Keratinocyte (primary cell): ENCODE results near the gene IQSEC2. TPM values are rescaled to one million over a fixed set of nuclear protein-coding genes. Genes with fewer than 3 reads are reported as not detected.

Source experiments
- DNase-seq: peaks from one replicate; pipeline ENCODE4 v3.0.0-alpha.2; 2011; ENCODE audit warnings: low read depth, missing footprints, low spot score
- FAIRE-seq: peaks from 2 replicates; lab custom pipeline; 2011; peaks lifted over from hg19 to GRCh38; lab: Jason Lieb, UNC
- H2AFZ ChIP-seq: 2 replicates; pipeline ENCODE4 v1.6.0; 2012; ENCODE audit warnings: low read length, control low read depth, inconsistent platforms; ENCODE audit not compliant: control insufficient read depth
- H3K27ac ChIP-seq: 2 replicates; pipeline ENCODE4 v1.5.1; 2011; ENCODE audit warnings: low read length; ENCODE audit not compliant: control insufficient read depth, insufficient read depth
- H3K27me3 ChIP-seq: 3 replicates; pipeline ENCODE4 v1.6.0; 2011; ENCODE audit warnings: low read length; ENCODE audit not compliant: control insufficient read depth, insufficient read depth; ENCODE audit errors: extremely low read depth
- H3K36me3 ChIP-seq, 2 experiments: 2 replicates in 1 of 2; 3 replicates in 1 of 2; pipeline ENCODE4 v1.5.1; 2011; ENCODE audit warnings: low read length in 2 of 2, mild to moderate bottlenecking in 1 of 2; ENCODE audit not compliant: control insufficient read depth in 2 of 2, insufficient read depth in 2 of 2; ENCODE audit errors: extremely low read depth in 1 of 2
- H3K4me1 ChIP-seq: 3 replicates; pipeline ENCODE4 v1.5.1; 2011; ENCODE audit warnings: low read length; ENCODE audit not compliant: control insufficient read depth, insufficient read depth; ENCODE audit errors: extremely low read depth
- H3K4me2 ChIP-seq: 3 replicates; pipeline ENCODE4 v1.6.0; 2011; ENCODE audit warnings: low read depth, low read length; ENCODE audit not compliant: control insufficient read depth, insufficient read depth; ENCODE audit errors: extremely low read depth
- H3K4me3 ChIP-seq, 3 experiments: fragments of 200-600 bp in 1 of 3; sonication (generic) in 1 of 3; 2 replicates in 2 of 3; 3 replicates in 1 of 3; pipeline ENCODE4 v1.5.1; 2011 to 2016; ENCODE audit warnings: low read length in 3 of 3, mild to moderate bottlenecking in 3 of 3, control low read depth in 2 of 3, inconsistent platforms in 1 of 3, low read depth in 1 of 3, mixed read lengths in 1 of 3, mixed run types in 1 of 3, moderate library complexity in 1 of 3; ENCODE audit not compliant: control insufficient read depth in 2 of 3, insufficient read depth in 2 of 3; ENCODE audit errors: extremely low read depth in 1 of 3
- H3K79me2 ChIP-seq: 2 replicates; pipeline ENCODE4 v1.6.0; 2012; ENCODE audit warnings: low read length; ENCODE audit not compliant: control insufficient read depth, insufficient read depth
- H3K9ac ChIP-seq: 3 replicates; pipeline ENCODE4 v1.6.0; 2011; ENCODE audit warnings: low read length; ENCODE audit not compliant: control insufficient read depth, insufficient read depth; ENCODE audit errors: extremely low read depth
- H3K9me1 ChIP-seq: 3 replicates; pipeline ENCODE4 v1.6.0; 2011; ENCODE audit warnings: low read length; ENCODE audit not compliant: control insufficient read depth, insufficient read depth; ENCODE audit errors: extremely low read depth
- H3K9me3 ChIP-seq: 2 replicates; pipeline ENCODE4 v1.5.1; 2012; ENCODE audit warnings: low read depth, low read length; ENCODE audit not compliant: control insufficient read depth
- H4K20me1 ChIP-seq: 3 replicates; pipeline ENCODE4 v1.6.0; 2011; ENCODE audit warnings: low read length; ENCODE audit not compliant: control insufficient read depth, insufficient read depth; ENCODE audit errors: extremely low read depth
- CTCF ChIP-seq, 3 experiments: IDR thresholded peaks in 1 of 3; conservative IDR thresholded peaks in 1 of 3; optimal IDR thresholded peaks in 1 of 3; 2 replicates in 2 of 3; 3 replicates in 1 of 3; pipeline versions ENCODE3 to v1.5.1; 2011; ENCODE audit warnings: low read length in 3 of 3, mild to moderate bottlenecking in 3 of 3, moderate library complexity in 2 of 3, control low read depth in 1 of 3, inconsistent platforms in 1 of 3; ENCODE audit not compliant: insufficient read depth in 2 of 3; ENCODE audit errors: extremely low read depth in 1 of 3
- EZH2 ChIP-seq: IDR thresholded peaks from one replicate; pipeline ENCODE4 v1.6.1; 2012; ENCODE audit warnings: inconsistent platforms, mild to moderate bottlenecking, low read length, moderate library complexity
- dilution Hi-C: fragments of 300-500 bp; cut with MboI; formaldehyde crosslinking; loops from one replicate; pipeline ENCODE4 v1.7.0; 2020; ENCODE audit warnings: low sequenced_read_pairs; ENCODE audit not compliant: extremely low pct_ligation_motif_present
- polyA plus RNA-seq, 5 experiments: library from polyadenylated mRNA; depleted of rRNA in 3 of 5; stranded (reverse) in 3 of 5; stranded (forward) in 1 of 5; unstranded in 1 of 5; fragments of >200 nt; gene quantifications; 1 replicate in 1 of 5; 2 replicates in 3 of 5; 3 replicates in 1 of 5; pipeline versions ENCODE4 v1.2.1 to v1.2.3, GENCODE V29; 2011 to 2012; ENCODE audit warnings: missing spikeins in 2 of 5, low read depth in 1 of 5, low replicate concordance in 1 of 5

The IQSEC2 gene
- polyA plus RNA-seq, 1 donor (not counting 4 experiments of a cell fraction or from before 2014, with no cell fraction given): 4.7 TPM

- H3K9me1 ChIP-seq: no peaks in the 10 kb centered on the region
- no peak overlapping the region for H3K4me3 ChIP-seq
- no peaks in the 10 kb centered on the region for H3K79me2 ChIP-seq
- H3K27ac ChIP-seq: no peak overlapping the region
- no peaks in the 10 kb centered on the region for H3K27me3 ChIP-seq
- H4K20me1 ChIP-seq: no peaks in the 10 kb centered on the region
- no peaks in the 10 kb centered on the region for H3K4me1 ChIP-seq
- no peak overlapping the region for H2AFZ ChIP-seq
- H3K4me2 ChIP-seq: no peak overlapping the region
- FAIRE-seq: no peak
- no peaks in the 10 kb centered on the region for H3K36me3 ChIP-seq
- TF ChIP-seq EZH2 (no peak), CTCF (optimal IDR thresholded peaks at IDR 0.05 in 1 of 3, IDR thresholded peaks at IDR 0.05 in 1 of 3, conservative IDR thresholded peaks at IDR 0.05 in 1 of 3; ENCODE audit: extremely low read depth in 1 of 3, insufficient read depth in 2 of 3, low read length in 3 of 3) (no peak)
- no peak overlapping the region for H3K9ac ChIP-seq
- no peak for DNase-seq
- dilution Hi-C loops: no loop called here
- no peaks in the 10 kb centered on the region for H3K9me3 ChIP-seq
Observed at GRCh38 chrX:53308836-53309235, 27.5 kb upstream of the IQSEC2 start.

- Histone ChIP-seq H3K4me1 (no peaks in the 10 kb centered on the region), H3K4me3 (no peak overlapping the region), H3K4me2 (no peak overlapping the region), H2AFZ (no peak overlapping the region), H3K9ac (no peak overlapping the region), H3K79me2 (no peaks in the 10 kb centered on the region), H4K20me1 (no peaks in the 10 kb centered on the region), H3K9me3 (no peaks in the 10 kb centered on the region), H3K36me3 (no peaks in the 10 kb centered on the region), H3K27me3 (no peaks in the 10 kb centered on the region), H3K27ac (no peak overlapping the region), H3K9me1 (no peaks in the 10 kb centered on the region)
- DNase-seq: no peak
- TF ChIP-seq CTCF (optimal IDR thresholded peaks at IDR 0.05 in 1 of 3, IDR thresholded peaks at IDR 0.05 in 1 of 3, conservative IDR thresholded peaks at IDR 0.05 in 1 of 3; ENCODE audit: extremely low read depth in 1 of 3, insufficient read depth in 2 of 3, low read length in 3 of 3) (no peak), EZH2 (no peak)
- FAIRE-seq: no peak
- dilution Hi-C loops: no loop called here
Observed at GRCh38 chrX:53305996-53306937, 24.9 kb upstream of the IQSEC2 start.
